Thyroid gland (tissue), 4 donors: Measurements from ENCODE around the gene CD8A.

Experiments
- CTCF ChIP-seq, 6 experiments: fragments of 200-600 bp in 3 of 6; fragments of 450-650 bp in 3 of 6; sonication (generic) in 3 of 6; IDR thresholded peaks; one replicate each; pipeline ENCODE4 v1.5.1; 2016 to 2019; ENCODE audit warnings: antibody characterized with exemption in 6 of 6, mild to moderate bottlenecking in 2 of 6, inconsistent platforms in 1 of 6, moderate library complexity in 1 of 6
- POLR2A ChIP-seq, 2 donors: fragments of 450-650 bp; IDR thresholded peaks; one replicate each; pipeline ENCODE4 v1.6.1; 2017; ENCODE audit warnings: antibody characterized with exemption in 2 of 2, mild to moderate bottlenecking in 2 of 2, moderate library complexity in 1 of 2

- TF ChIP-seq POLR2A (IDR thresholded peaks at IDR 0.05) (no peak), CTCF (IDR thresholded peaks at IDR 0.05) (no peak)
Measured at GRCh38 chr2:86751778-86752177, 38.9 kb downstream of the CD8A start.
